HG02938 (cell line): ENCODE measurements around the gene BICD1.

ENCODE experiments used
- ATAC-seq: cut with Tn5 transposase; IDR thresholded peaks from one replicate; pipeline ENCODE4 v1.9.1; 2021; ENCODE audit warnings: mild to moderate bottlenecking, moderate library complexity; ENCODE audit not compliant: unreplicated experiment

Gene BICD1

DNA sequence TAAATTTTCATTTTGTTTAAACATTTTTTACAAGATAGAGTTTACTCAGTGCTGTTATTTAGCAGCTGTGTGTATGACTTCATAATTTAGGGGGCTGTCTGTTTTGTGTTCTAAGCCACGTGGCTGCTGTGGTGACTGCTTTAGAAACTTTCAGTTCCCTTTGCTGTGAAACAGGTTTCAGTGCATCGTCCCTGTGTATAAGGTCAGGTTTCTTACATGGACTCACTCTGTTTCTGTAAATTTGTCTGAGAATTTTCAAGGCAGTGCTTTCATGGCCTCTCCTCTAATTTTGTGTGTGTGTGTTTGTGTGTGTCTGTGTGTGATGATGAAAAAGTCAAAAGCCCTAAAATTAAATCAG is 32.4 kb downstream of the BICD1 start:
- peak; percentile 90 for ATAC-seq

DNA sequence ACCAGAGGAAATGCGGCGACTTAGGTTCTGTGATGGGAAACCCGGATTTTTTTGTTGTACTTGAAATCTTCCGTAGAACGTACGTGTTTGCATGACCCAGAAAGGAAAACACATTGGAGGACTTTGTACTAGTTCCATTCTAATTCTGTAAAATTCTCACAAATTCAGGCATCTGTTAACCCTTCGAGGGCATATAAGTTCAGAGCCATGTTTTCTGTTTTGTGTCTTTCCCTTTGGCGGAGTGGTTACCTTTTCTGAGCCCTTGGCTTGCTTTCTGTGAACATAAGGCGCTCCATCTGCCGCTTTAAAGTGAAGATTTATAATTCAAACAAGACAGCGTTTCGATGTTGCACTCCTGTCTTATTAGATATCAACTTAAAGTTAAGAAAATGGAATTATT is 34.2 kb downstream of the BICD1 start:
- no peak for ATAC-seq

DNA sequence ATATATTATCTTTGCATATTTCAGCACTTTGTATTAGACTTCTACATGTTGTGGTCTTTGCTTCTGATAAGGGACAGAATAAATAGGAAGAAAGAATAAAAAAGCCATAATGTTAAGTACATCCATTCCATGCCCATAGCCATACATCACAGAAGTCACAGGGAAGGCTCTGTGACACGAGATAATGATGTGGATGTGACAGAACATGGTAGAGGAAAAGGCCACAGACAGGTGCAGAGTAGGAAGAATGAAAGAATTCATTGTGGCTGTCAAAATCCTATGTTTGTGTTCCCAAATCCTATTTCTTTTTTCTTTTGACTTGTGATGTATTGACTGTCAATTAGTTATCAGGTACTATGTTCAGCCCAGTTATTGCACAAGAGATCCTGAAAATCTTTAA is 38.4 kb downstream of the BICD1 start:
- no peak for ATAC-seq

DNA sequence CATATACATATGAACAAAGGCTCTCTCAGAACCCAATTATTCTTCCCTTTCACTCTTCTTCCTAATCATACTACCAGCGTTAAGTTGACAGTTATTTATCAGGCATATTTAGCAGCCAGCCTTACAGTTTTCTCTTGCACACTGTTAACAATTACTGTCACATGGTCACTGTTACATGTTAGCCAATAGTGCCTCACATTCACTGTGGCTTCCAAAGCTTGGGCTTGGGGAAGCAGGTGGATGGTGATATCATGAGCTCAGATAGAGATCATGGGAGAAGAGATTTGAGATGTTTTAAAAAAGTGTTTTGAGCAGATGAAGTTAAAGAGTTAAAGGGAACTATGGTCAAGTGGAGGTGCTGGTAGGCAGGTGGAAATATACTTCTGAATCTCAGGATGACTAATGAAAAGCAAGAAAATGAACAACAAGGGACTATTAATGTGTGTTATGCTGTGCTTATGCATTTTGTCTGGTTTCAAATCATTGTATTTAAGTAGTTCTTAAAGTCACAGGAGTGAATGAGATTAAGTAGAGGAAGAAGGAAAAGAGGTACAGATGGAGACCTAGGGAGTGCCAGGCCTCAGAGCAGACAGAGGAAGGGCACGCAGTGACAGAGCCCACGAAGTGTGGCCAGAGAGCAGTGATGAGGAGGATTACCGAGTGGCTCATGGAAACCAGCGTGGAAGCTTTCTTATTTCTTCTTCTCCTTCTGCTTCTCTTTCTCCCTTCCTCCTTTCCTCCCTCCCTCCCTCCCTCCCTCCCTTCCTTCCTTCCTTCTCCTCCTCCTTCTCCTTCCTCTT is 39.6 kb downstream of the BICD1 start:
- peak; percentile 90 for ATAC-seq

DNA sequence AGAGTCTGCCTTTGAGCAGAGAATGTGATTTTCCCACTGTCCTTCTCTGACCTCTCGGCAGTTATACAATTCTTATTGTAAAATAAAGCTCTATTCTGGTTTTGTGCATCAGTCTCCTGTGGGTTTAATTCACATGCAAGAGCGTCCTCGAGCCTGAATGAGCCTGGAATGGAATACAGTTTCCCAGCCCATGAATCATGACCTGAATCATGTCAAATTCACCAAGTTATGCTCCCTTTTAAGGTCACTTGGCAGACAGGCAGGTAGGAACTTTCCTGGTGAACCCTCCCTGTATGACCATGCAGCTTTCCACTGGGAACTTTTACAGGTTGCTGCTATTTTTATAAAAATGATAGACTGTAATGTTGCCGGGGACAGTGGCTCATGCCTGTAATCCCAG is 41.7 kb downstream of the BICD1 start:
- no peak for ATAC-seq

DNA sequence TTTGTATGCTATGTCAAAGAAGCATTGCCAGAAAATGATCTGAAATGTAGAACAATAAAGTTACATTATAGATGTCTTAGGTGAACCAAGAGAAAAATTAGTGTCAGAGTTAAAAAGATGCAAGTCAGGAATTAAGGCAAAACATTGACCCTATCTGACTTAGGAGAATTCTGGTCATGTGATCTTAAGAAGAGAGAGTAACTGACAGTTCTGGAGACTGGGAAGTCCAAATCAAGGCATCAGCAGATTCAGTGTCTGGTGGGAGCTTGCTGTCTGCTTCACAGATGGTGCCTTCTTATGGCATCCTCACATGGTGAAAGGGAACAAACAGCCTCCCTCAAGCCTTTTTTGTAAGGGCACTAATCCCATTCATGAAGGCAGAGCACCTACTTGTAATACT is 42.8 kb downstream of the BICD1 start:
- ATAC-seq, result no peak

DNA sequence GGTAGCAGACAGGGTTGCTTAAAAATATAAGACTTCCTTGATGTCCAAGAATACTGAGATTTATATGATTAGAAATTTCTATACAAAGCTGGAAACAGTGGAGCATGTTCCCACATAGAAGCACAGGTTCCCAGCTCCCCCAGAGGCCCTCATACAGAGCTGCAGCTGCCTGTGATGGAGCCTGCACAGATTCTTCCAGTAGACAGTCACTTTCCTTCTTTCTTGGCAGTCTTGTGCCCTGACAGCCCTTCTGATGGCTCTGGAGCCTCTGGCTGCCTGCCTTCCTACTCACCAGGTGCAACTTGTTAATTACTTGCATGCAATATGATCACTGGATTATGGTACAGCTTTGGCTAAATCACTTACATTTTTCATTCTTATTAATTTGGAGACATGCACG is 44.4 kb downstream of the BICD1 start:
- ATAC-seq, result no peak

DNA sequence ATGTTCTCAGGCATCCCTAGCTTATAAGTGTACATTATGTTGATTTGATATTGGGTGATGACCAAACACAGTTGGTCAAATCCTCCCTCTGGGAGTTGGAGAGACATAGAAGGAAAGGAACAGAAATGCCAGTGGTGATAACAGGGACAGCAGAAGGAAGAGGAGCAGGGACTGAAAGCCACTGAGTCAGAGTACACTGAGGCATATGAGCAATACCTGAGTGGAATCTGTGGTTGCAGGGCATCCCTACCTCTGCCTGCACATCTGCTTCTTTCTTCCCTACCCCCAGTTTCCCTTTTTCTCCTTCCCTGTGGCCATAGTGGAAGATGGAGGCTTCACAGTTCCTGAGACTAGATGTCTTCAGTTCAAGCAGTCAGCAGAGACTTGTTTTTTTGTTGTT is 44.9 kb downstream of the BICD1 start:
- no peak for ATAC-seq

DNA sequence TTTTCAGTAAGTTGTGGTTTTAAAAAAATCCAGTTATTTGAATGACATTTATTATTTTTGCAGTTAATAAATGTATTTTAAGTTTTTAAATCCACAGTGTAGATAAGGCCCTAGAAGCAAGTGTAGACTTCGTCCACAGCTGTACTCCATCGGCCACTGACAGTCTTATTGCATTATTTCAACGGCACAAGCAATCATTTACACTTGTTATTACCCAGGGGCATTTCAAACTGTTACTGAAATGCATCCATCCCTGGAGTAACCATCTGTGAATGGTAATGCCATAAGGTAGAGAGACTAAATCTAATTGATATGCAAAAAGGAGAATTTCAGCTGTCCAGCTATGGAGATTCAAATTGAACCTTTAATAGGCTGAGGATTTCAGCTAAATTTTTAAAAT is 48.4 kb downstream of the BICD1 start:
- ATAC-seq, result no peak

DNA sequence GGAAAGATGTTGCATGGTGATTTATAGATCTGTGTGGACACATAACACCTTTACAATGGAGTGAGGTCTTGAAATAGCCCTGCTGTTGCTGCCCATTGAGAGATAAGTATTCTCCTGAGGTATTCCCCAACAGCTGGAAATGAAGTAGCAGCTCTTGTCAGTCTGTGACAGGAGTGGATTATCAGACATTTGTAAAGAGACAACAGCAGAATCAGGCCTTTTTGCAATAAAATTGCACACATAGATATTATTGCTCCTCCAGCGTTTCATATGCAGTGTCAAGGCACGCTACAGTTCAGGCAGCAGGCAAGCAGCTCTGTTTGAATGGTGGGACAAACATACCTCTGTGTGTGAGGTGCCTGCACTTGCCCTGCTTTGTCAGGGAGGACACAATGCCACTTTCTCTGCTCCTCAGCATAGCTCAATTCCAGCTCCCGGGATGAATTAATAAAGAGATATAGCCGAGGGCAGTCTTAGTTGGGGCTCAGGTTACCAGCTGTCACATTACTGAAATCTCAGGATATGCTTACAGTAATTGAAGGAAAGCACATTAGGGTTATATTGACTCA is 49.4 kb downstream of the BICD1 start:
- no peak for ATAC-seq

DNA sequence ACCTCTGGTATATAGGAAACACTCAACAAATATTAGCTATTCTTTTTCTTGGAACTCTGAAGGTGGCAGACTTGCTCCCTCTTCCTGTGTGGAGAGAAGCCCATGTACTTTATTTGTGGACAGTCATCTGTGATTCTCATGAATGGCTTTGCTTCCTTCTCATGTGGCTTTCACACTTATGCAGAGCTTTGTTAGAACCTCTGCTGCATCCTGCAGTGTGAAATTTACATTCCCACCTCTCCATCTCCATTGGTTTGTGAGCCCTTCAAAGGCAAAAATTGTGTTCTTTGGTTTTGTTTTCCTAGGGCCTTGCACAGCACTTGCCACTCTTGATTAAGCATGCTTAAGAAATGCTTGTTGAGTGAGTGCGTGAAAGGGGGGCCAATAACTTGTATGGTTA is 51.9 kb downstream of the BICD1 start:
- ATAC-seq, result no peak

DNA sequence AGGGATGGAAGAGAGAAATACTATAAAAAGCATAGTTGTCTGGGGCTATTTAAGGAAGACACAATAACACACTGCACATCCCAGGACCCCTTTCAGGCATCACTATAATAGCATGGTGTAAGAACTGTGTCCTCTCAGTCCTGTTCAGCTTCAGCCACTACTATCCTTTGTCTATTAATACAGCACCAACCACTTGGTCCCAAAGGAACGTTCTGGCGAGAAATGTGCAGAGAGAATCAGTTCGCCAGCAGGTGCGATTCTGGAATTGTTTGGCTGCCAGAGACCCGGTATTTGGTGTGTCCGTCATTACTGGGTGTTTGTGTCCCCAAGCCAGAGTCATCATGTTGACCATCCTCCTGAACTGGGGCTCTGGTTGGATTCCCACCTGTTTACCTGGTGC is 52.7 kb downstream of the BICD1 start:
- no peak for ATAC-seq

DNA sequence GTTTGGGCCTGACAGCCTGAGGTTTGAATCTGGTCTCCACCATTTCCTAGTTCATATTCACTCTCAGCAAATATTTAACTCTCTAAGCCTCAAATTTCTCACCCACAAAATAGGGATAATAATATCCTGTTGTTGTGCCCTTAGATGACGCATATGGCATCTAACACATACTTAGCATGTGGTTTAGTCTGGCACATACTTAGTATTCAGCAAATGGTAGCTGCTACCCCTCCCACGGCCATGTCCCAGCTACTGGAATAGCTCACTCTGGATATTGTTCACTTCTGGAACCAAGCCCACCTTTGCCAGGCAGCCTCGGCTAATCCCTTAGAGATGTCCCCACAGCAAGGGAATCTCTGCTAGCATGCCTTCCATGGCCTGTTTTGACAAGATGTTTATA is 53.3 kb downstream of the BICD1 start:
- ATAC-seq, result no peak

DNA sequence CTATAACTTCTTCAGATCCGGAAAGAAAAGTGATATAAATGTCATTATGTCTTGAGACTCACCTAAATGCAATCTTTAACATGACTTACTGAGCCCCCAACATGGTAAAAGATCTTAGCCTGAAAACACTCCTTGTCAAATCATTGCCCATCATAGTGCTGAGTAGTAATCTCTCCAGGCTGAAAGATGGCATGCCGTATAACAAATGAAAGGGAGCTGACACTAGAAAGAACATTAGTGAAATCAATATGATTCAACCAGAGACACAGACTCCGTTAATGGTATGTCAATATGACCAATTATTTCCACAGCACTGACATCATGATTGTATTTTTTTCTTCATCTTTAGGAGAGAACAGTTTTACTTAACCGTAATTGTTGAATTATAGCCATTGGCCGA is 54.4 kb downstream of the BICD1 start:
- ATAC-seq, result no peak

DNA sequence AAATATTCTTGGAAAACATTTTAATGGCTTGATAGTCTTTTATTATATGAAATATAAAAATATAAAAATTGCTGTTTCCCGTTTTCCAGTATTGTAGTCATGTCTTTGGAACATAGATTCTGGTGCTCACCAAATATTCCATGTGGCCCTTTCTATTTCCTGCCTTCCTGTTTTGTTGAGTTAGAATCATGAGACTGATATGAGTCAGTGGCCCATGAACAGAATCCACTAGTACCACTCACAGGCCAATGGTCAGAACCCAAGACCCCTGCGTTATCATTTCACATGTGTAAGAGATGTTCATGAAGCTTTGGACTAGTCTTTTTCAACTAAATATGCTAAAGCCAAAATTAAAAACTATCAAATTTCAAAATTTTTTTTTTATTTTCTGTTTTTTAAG is 56.9 kb downstream of the BICD1 start:
- ATAC-seq, result no peak

DNA sequence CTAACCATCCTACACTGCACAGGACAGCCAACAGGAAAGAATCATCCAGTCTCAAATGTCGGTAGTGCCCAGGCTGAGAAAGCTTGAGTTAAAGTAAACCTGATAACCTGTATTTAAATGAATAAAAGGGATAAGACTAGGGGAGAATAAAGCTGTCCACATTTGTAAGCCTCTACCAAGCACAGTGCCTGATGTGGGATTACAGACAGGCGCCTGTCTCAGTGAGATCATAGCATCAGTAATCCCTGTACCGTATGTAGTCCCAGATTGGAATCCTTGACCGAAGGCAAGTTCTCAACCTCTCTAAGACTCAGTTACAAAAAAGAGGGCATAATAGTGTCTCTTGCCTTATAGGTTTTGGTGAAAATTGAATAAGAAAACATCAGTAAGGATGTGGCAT is 59.9 kb downstream of the BICD1 start:
- no peak for ATAC-seq

DNA sequence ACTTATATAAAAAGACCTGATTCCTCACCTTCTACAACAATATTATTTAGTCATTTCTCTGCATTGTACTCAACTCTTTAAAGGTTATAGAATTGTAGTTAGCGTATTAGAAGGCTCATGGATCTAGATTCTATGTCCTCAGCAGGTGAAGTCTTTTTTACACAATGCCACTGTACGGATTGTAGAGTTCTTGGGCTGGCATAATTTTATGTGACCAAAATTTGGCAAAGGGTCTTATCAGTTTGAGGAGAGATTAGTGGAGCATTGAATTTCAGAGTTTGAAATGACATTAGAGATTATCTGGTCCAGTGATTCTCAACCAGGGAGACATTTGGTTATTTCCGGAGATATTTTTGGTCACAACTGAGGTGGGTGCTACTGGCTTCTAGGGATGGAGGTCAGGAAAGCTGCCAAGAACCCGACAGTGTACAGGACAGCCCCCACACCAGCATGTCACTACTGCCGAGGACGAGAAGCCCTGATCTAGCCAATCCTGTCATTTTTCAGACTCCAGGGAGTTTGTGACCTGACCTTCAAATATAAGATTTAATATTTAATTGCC is 63.9 kb downstream of the BICD1 start:
- ATAC-seq, result no peak

DNA sequence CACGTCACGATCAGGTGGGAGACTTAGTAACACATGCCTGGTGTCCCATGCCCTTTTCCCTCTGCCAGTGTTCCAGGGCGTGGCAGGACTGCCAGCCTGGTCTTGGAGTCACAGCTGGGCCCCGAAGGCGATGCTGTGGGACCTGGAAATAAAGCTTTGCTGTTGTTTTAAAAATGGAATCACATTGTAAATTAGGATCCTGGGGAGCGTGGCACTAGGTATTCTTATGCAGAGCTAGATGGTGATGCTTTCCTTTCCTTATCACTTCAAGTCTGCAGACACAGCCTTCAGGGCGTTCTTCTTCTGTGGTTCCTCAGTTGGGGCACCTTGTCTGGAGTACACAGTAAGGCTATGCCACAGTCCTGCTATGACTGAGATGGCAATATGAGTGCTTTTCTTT is 64.6 kb downstream of the BICD1 start:
- no peak for ATAC-seq

DNA sequence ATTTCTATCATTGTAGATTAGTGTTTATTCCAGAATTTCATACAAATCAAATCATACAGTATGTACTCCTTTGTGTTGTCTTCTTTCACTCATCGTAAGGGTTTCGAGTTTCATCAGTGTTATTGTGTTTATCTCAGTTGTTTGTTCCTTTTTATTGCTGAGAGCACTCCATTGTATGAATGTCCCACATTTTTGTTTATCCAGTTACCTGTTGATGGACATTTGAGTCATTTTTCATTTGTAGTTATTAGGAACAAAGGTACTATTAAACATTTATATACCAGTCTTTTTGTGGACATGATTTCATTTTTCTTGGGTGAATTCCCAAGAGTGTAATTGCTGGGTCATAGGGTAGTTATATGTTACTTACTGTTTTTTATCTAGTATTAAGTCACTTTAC is 70.0 kb downstream of the BICD1 start:
- no peak for ATAC-seq

DNA sequence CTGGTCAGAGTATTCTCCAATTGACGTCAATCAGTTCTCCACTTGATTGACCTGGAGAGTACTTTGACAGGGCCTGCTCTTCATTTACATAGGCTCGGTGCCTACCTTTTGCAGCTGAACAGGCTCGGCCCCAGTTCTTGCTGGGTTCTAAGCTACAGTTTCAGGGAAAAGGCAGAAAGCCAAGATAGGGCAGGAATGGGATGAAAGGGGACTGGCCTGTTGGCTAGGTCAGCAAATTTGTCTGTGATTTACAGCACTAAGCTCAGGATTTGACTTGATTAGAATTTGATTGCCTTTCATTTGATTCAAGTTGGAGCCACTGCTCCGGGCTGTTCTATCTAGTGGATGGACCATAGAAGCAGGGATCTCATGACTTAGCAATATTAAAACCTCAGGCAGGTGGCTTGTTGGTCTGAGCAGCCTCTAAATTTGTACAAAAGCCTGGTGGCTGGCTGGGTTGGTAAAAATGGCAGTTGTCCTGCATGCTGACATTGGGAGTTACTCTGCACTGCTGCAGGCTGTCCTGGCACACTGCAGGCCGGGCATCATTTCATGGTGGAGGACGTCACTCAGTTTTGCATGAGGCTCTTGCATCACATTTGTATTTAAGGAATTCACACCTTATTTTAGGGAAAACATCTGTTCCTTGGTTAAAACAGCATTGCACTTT is 71.8 kb downstream of the BICD1 start:
- ATAC-seq, result no peak

DNA sequence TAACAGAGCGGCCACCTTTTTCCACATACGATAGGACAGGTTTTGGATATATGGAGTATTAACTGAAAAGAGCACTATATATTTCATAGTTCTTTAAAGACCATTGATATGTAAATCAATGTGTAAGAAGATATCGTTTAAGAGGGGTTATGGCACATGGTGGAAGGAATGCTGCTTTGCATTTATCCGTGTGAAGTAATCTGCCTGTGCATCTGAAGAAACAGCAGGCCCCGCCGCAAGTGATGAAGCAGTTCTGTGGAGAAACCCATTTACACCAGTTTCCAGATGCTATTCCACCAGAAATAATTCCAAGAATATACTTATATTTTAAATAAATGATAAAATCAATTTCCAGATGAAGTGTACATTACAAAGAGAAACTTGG is 72.4 kb downstream of the BICD1 start:
- ATAC-seq, result no peak

DNA sequence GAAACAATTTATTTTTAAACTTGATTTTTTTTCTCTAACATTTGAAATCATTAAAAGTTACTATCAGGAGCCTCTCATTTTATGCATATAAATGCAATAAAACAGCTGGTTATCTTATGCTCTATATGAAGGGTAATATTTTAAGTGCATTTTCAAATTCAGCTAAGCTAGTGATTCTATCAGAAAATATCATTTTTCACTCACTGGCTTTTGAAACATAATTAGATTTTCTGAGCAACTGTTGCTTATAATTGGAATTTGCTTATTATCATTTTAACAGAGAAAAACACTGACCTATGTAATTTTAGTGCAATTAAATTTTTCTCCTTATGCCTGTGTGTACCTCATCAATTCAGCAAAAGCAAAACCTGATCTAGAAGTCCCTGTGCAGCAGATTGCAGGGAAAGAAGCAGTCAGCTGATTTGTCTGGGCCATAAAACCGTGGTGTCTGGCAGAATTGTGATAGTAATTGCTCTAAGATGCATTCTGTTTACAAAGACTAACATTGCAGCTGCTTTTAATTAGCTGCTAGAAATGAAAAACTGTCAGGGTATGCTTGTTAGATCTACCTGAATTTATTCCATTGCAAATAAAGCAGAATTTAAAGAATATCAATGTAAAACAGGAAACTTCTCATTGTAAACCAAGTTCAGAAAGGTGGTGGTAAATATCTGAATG is 75.0 kb downstream of the BICD1 start:
- ATAC-seq, result no peak
